ENCODE results near the gene EN2.

DNA sequence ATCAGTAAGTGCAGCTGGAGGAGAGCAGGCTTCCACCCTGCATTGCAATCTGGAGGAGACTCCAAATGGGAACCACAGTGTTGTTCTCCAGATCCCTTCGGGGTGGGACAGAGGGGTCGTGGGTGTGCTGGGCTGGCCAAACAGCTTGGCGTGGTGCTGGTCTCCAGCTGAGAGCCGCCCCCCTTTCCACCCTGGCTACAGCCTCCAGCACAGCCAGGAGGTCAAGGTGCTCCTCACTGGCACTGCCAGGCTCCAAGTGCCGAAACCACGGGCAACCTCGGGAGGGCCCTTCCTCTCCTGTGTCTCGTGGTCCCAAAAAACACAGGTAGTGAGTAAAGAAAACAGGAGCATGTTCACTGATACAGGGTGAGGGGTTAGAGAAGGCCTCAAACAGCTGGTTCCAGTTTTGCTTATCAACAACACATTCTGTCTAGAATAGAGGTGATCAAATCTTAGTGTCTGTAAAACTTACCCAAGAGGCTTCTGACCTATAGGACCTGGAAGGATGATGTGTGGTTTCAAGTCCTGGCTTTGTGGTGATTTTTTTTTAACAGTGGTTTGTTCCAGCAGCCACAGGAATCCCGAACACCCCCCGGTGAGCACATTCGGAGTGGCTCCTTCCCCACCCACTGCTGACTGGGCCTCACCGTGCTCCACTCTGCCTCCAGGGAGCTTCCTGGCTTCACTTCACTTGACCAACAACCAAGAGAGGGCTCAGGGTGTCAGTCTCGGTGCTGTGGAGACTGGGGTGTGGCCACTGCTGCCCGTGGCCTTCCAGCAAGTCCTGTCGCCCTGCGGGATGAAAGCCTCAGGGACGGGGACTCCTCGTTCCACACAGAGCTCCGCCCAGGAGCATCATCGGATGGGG lies 31.2 kb upstream of the EN2 start:
- TF ChIP-seq BHLHE40 (IDR thresholded peaks at IDR 0.05; ENCODE audit: borderline replicate concordance) = no peak
- TF ChIP-seq SUZ12 (IDR thresholded peaks at IDR 0.05) = no peak
- TF ChIP-seq FOXA1 (IDR thresholded peaks at IDR 0.05) = no peak
- TF ChIP-seq, protein P1, sequence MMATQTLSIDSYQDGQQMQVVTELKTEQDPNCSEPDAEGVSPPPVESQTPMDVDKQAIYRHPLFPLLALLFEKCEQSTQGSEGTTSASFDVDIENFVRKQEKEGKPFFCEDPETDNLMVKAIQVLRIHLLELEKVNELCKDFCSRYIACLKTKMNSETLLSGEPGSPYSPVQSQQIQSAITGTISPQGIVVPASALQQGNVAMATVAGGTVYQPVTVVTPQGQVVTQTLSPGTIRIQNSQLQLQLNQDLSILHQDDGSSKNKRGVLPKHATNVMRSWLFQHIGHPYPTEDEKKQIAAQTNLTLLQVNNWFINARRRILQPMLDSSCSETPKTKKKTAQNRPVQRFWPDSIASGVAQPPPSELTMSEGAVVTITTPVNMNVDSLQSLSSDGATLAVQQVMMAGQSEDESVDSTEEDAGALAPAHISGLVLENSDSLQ (IDR thresholded peaks at IDR 0.05) = no peak
